Activated T-helper 17 cell treated with anti-CD3 and anti-CD28 coated beads, Interleukin-2, amount 50 U/mL, for 72 hours (primary cell): ENCODE results near the gene ZNF280D. TPM values are rescaled to one million over a fixed set of nuclear protein-coding genes. Genes with fewer than 3 reads are reported as not detected.

Experiments
- ATAC-seq: fragments of 150-1000 bp; cut with Tn5 transposase; replicated peaks from 2 replicates; pipeline ENCODE4 v1.10.0; 2021; ENCODE audit warnings: mild to moderate bottlenecking, moderate library complexity
- H3K27ac Mint-ChIP-seq: one replicate; pipeline ENCODE4 v1.8.0; 2022; ENCODE audit warnings: mixed read lengths
- H3K27me3 Mint-ChIP-seq: one replicate; pipeline ENCODE4 v1.8.0; 2022; ENCODE audit warnings: mixed read lengths
- H3K36me3 Mint-ChIP-seq: one replicate; pipeline ENCODE4 v1.8.0; 2022; ENCODE audit warnings: low read depth, mild to moderate bottlenecking, mixed read lengths
- H3K4me1 Mint-ChIP-seq: one replicate; pipeline ENCODE4 v1.8.0; 2022; ENCODE audit warnings: mixed read lengths
- H3K4me3 Mint-ChIP-seq: one replicate; pipeline ENCODE4 v1.8.0; 2022; ENCODE audit warnings: mild to moderate bottlenecking, mixed read lengths
- H3K9me3 Mint-ChIP-seq: one replicate; pipeline ENCODE4 v1.8.0; 2022; ENCODE audit warnings: mixed read lengths
- total RNA-seq, 2 donors: library from RNA; stranded (reverse); gene quantifications; one replicate each; pipeline ENCODE4 v1.2.3, GENCODE V29; 2022

The ZNF280D gene
- total RNA-seq, 2 donors from 2014 or later: 16.3 to 18.4 TPM

GRCh38 chr15:56602253-56602652 lies 131.1 kb downstream of the ZNF280D start:
- Mint-ChIP-seq H3K4me3 (no peak overlapping the region), H3K27ac (no peak overlapping the region), H3K27me3 (peaks cover 12% of the 10 kb centered on the region), H3K9me3 (peaks cover 15% of the 10 kb centered on the region), H3K36me3 (no peaks in the 10 kb centered on the region), H3K4me1 (no peaks in the 10 kb centered on the region)
- no peak for ATAC-seq

- Mint-ChIP-seq H3K4me1 (no peaks in the 10 kb centered on the region), H3K36me3 (no peaks in the 10 kb centered on the region)
- no peak for ATAC-seq
These were observed 132.9 kb downstream of the ZNF280D start for GRCh38 chr15:56600380-56600779.

GRCh38 chr15:56598991-56599390 lies 134.3 kb downstream of the ZNF280D start:
- Mint-ChIP-seq H3K36me3 (no peaks in the 10 kb centered on the region), H3K9me3 (peaks cover 6% of the 10 kb centered on the region), H3K4me3 (no peak overlapping the region), H3K4me1 (no peaks in the 10 kb centered on the region), H3K27ac (no peak overlapping the region), H3K27me3 (peaks cover 11% of the 10 kb centered on the region)
- no peak for ATAC-seq

More at GRCh38 chr15:56600380-56600779, 132.9 kb downstream of the ZNF280D start:
- Mint-ChIP-seq H3K9me3 (peaks cover 14% of the 10 kb centered on the region), H3K27ac (no peak overlapping the region), H3K4me3 (no peak overlapping the region), H3K27me3 (peaks cover 7% of the 10 kb centered on the region)

- Mint-ChIP-seq H3K9me3 (peaks cover 9% of the 10 kb centered on the region), H3K27me3 (peaks cover 6% of the 10 kb centered on the region), H3K36me3 (peaks cover 5% of the 10 kb centered on the region), H3K4me3 (no peak overlapping the region), H3K4me1 (no peaks in the 10 kb centered on the region), H3K27ac (no peak overlapping the region)
- no peak for ATAC-seq
These were observed 145.6 kb downstream of the ZNF280D start for GRCh38 chr15:56587686-56588085.

- no peaks in the 10 kb centered on the region for H3K27me3 Mint-ChIP-seq
- H3K4me3 Mint-ChIP-seq: no peak overlapping the region
- ATAC-seq: no peak
- H3K27ac Mint-ChIP-seq: no peak overlapping the region
- peaks cover 9% of the 10 kb centered on the region for H3K9me3 Mint-ChIP-seq
- H3K36me3 Mint-ChIP-seq: peaks cover 5% of the 10 kb centered on the region
- no peaks in the 10 kb centered on the region for H3K4me1 Mint-ChIP-seq
These were observed 147.1 kb downstream of the ZNF280D start for GRCh38 chr15:56586206-56586605.

- Mint-ChIP-seq H3K36me3 (peaks cover 5% of the 10 kb centered on the region), H3K4me1 (no peaks in the 10 kb centered on the region), H3K9me3 (peaks cover 9% of the 10 kb centered on the region)
These were observed 150.5 kb downstream of the ZNF280D start for GRCh38 chr15:56582785-56583184.

More at GRCh38 chr15:56582785-56583184, 150.5 kb downstream of the ZNF280D start:
- Mint-ChIP-seq H3K27ac (no peak overlapping the region), H3K27me3 (no peaks in the 10 kb centered on the region), H3K4me3 (no peak overlapping the region)
- no peak for ATAC-seq

Other genes with a start within 250 kb of the ZNF280D start
- gene TCF12, start 185.1 kb upstream of the ZNF280D start, total RNA-seq: 10 to 100 TPM; 48.3 to 74.2 TPM